ENCODE measurements around the gene RARRES1.

RARRES1 gene

GRCh38 chr3:158652463-158652862, 79.8 kb downstream of the RARRES1 start:
- no peak overlapping the region for H3K27ac ChIP-seq

DNA sequence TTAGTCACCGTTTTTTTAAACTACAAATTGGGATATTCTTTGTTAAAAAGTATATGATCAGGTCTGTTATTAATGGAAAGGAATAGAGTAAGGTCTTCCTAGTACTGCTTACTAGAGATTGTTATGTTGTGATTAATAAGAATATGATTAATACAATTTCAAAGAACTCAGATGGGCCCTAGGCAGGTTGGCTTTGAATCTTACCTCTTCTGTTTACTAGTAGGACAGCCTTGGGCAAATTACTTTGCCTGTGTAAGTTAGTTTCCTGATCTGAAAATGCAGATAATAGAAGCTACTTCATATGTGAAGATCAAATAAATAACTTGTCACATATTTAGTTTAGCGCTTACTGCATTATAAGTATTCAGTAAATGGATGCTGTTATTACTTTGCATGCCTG, 81.1 kb downstream of the RARRES1 start:
- TF ChIP-seq CTCF (conservative IDR thresholded peaks at IDR 0.05) (no peak), ZFX (IDR thresholded peaks at IDR 0.05) (no peak)
- H3K27ac ChIP-seq: no peak overlapping the region

More at GRCh38 chr3:158652463-158652862, 79.8 kb downstream of the RARRES1 start:
- TF ChIP-seq ZFX (IDR thresholded peaks at IDR 0.05) (no peak), CTCF (conservative IDR thresholded peaks at IDR 0.05) (no peak)

DNA sequence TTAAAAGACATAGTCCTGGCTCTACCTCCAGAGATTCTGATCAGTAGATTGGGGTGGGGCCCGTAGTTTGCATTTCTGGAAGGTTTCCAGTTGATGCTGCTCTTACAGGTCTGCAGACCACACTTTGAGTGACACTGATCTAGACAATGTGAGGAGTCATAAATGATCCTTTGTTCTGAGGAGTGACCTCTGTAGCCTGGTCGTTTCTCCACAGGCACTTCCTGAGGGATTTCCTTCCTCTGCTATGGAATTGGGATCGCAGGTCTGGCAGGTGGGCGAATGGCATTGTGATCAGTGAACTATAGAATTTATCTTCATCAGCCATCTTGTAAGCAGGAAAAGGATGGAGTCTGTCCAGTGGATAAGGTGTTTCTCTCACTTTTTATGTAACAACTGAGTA, 82.5 kb downstream of the RARRES1 start:
- H3K27ac ChIP-seq: no peak overlapping the region
- no peak for TF ChIP-seq ZFX (IDR thresholded peaks at IDR 0.05)
- TF ChIP-seq CTCF (conservative IDR thresholded peaks at IDR 0.05): no peak
